ENCODE measurements around the gene CBLC. TPM values are rescaled to one million over a fixed set of nuclear protein-coding genes. Genes with fewer than 3 reads are reported as not detected.

The CBLC gene
- total and polyA plus RNA-seq, 2 donors (not counting 1 experiment from before 2014, with no cell fraction given): not detected

DNA sequence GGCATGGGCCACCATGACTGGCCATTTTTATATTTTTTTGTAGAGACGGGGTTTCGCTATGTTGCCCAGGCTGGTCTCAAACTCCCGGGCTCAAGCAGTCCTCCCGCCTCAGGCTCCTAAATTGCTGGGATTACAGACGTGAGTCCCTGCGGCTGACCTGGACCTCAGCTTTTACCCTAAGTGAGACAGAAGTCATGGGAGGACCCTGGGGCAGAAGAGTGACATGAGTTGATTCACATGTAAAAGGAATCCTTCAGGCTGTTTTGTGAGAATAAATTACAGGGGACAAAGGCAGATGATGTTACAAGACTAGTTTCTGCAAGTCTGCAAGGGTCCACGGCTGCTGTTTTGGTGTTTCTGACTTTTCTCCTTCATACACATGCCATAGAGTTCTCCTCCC, 28.6 kb downstream of the CBLC start:
- WGBS (ENCODE audit: insufficient coverage): 92% methylated on average over 5 of the region's 7 CpGs
- H3K4me2 ChIP-seq (replicated peaks; ENCODE audit: low read depth, low read length, poor library complexity, severe bottlenecking): no peak overlapping the region
- no peak overlapping the region for H3K4me3 ChIP-seq (ENCODE audit: control extremely low read depth in 1 of 5, extremely low read depth in 1 of 5, insufficient read depth in 1 of 5, low read depth in 2 of 5, low read length in 4 of 5)
- Mint-ChIP-seq H3K4me1 (peaks cover 9% of the 10 kb centered on the region), H3K4me3 (no peak overlapping the region), H3K27ac (no peak overlapping the region), H3K27me3 (peaks cover 35% of the 10 kb centered on the region), H3K9me3 (ENCODE audit: insufficient read depth) (no peaks in the 10 kb centered on the region)
- H4K20me1 ChIP-seq (ENCODE audit: control insufficient read depth, insufficient read depth, low read length, poor library complexity, severe bottlenecking): no peaks in the 10 kb centered on the region
- POLR2A ChIA-PET: no interaction called here
- H3K27me3 ChIP-seq (replicated peaks in 1 of 4; ENCODE audit: control extremely low read depth in 1 of 4, control insufficient read depth in 3 of 4, insufficient read depth in 4 of 4, low read length in 3 of 4): peaks cover 0 to 35% (median 7%) of the 10 kb centered on the region in 4 experiments
- ATAC-seq (ENCODE audit: low read depth) (no peak), DNase-seq (no peak)
- TF ChIP-seq, protein P1, sequence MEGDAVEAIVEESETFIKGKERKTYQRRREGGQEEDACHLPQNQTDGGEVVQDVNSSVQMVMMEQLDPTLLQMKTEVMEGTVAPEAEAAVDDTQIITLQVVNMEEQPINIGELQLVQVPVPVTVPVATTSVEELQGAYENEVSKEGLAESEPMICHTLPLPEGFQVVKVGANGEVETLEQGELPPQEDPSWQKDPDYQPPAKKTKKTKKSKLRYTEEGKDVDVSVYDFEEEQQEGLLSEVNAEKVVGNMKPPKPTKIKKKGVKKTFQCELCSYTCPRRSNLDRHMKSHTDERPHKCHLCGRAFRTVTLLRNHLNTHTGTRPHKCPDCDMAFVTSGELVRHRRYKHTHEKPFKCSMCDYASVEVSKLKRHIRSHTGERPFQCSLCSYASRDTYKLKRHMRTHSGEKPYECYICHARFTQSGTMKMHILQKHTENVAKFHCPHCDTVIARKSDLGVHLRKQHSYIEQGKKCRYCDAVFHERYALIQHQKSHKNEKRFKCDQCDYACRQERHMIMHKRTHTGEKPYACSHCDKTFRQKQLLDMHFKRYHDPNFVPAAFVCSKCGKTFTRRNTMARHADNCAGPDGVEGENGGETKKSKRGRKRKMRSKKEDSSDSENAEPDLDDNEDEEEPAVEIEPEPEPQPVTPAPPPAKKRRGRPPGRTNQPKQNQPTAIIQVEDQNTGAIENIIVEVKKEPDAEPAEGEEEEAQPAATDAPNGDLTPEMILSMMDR (IDR thresholded peaks at IDR 0.05): no peak
- TF ChIP-seq EZH2 (IDR thresholded peaks at IDR 0.05; ENCODE audit: borderline replicate concordance, insufficient read depth, low read depth, low read length, poor library complexity, severe bottlenecking): no peak
- H3K9me3 ChIP-seq (ENCODE audit: control extremely low read depth in 1 of 3, control insufficient read depth in 2 of 3, insufficient read depth in 1 of 3, low read length in 2 of 3): peaks cover 0 to 7% (median 0%) of the 10 kb centered on the region in 3 donors
- CTCF ChIA-PET: interaction anchor here (2.4 to 3.8 kb wide), 2 partner anchors 35 to 83 kb away, joined by 10 to 18 read pairs; no protein-coding TSS in a partner anchor
- intact Hi-C loops (cut with micrococcal nuclease): loop anchor here (10.0 kb wide), 1 partner anchor 439 kb away; the partner anchor contains the start of gene EXOC3L2
- no peaks in the 10 kb centered on the region for H3K36me3 ChIP-seq (replicated peaks in 1 of 2; ENCODE audit: control extremely low read depth in 1 of 2, control insufficient read depth in 1 of 2, extremely low read depth in 1 of 2, insufficient read depth in 2 of 2, low read length in 1 of 2)
- H3K4me1 ChIP-seq (ENCODE audit: control insufficient read depth in 2 of 2, insufficient read depth in 2 of 2, low read length in 2 of 2): peaks cover 10% of the 10 kb centered on the region in 2 donors
- H3K9ac ChIP-seq (ENCODE audit: low read length): no peak overlapping the region
- H3K79me2 ChIP-seq (ENCODE audit: control insufficient read depth, insufficient read depth, low read length): no peaks in the 10 kb centered on the region
- no peak overlapping the region for H2AFZ ChIP-seq (ENCODE audit: insufficient read depth, low read depth, low read length, poor library complexity, severe bottlenecking)
- no peak overlapping the region for H3K27ac ChIP-seq (ENCODE audit: low read length in 2 of 2)

DNA sequence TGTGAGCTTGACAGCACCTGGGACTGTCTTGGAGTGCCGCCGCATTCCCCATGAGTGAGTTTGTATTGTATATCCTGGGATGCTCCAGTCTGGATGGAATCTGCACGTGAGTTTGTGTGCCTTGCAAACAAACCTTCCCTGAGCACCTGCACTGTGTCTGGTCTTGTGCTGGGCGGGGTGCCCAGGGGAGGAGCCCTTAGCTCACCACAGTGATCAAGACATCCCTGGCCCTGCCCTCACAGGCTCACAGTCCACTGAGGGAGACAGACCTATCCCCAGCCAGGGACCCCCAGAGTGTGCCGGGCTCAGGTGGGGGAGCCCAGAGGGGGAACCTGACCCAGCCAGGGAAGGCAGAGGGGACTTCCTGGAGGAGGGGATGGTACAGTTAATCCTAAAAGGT, 29.5 kb downstream of the CBLC start:
- no peak overlapping the region for H2AFZ ChIP-seq (ENCODE audit: insufficient read depth, low read depth, low read length, poor library complexity, severe bottlenecking)
- WGBS (ENCODE audit: insufficient coverage): 87% methylated on average over 3 of the region's 5 CpGs
- peaks cover 35% of the 10 kb centered on the region for H3K27me3 Mint-ChIP-seq
- H3K27ac ChIP-seq (ENCODE audit: low read length in 2 of 2): no peak overlapping the region
- H3K27ac Mint-ChIP-seq: no peak overlapping the region
- peaks cover 0 to 7% (median 0%) of the 10 kb centered on the region in 3 donors for H3K9me3 ChIP-seq (ENCODE audit: control extremely low read depth in 1 of 3, control insufficient read depth in 2 of 3, insufficient read depth in 1 of 3, low read length in 2 of 3)
- no peak for ATAC-seq (ENCODE audit: low read depth)
- no peak overlapping the region for H3K4me3 ChIP-seq (ENCODE audit: control extremely low read depth in 1 of 5, extremely low read depth in 1 of 5, insufficient read depth in 1 of 5, low read depth in 2 of 5, low read length in 4 of 5)
- no peaks in the 10 kb centered on the region for H3K9me3 Mint-ChIP-seq (ENCODE audit: insufficient read depth)
- no peaks in the 10 kb centered on the region for H3K36me3 ChIP-seq (replicated peaks in 1 of 2; ENCODE audit: control extremely low read depth in 1 of 2, control insufficient read depth in 1 of 2, extremely low read depth in 1 of 2, insufficient read depth in 2 of 2, low read length in 1 of 2)
- peaks cover 10% of the 10 kb centered on the region in 2 donors for H3K4me1 ChIP-seq (ENCODE audit: control insufficient read depth in 2 of 2, insufficient read depth in 2 of 2, low read length in 2 of 2)
- TF ChIP-seq, protein P1 (IDR thresholded peaks at IDR 0.05): no peak
- TF ChIP-seq EZH2 (IDR thresholded peaks at IDR 0.05; ENCODE audit: borderline replicate concordance, insufficient read depth, low read depth, low read length, poor library complexity, severe bottlenecking): no peak
- CTCF ChIA-PET: interaction anchor here (0.9 to 2.4 kb wide), 4 partner anchors 12 to 82 kb away, joined by 3 to 11 read pairs (median 6); no protein-coding TSS in a partner anchor
- intact Hi-C loops (cut with micrococcal nuclease): loop anchor here (10.0 kb wide), 1 partner anchor 438 kb away; the partner anchor contains the start of gene EXOC3L2
- H3K27me3 ChIP-seq (replicated peaks in 1 of 4; ENCODE audit: control extremely low read depth in 1 of 4, control insufficient read depth in 3 of 4, insufficient read depth in 4 of 4, low read length in 3 of 4): peaks cover 0 to 35% (median 7%) of the 10 kb centered on the region in 4 experiments
- H4K20me1 ChIP-seq (ENCODE audit: control insufficient read depth, insufficient read depth, low read length, poor library complexity, severe bottlenecking): no peaks in the 10 kb centered on the region
- H3K4me3 Mint-ChIP-seq: no peak overlapping the region
- no peaks in the 10 kb centered on the region for H3K79me2 ChIP-seq (ENCODE audit: control insufficient read depth, insufficient read depth, low read length)
- H3K9ac ChIP-seq (ENCODE audit: low read length): no peak overlapping the region
- POLR2A ChIA-PET: no interaction called here
- peaks cover 9% of the 10 kb centered on the region for H3K4me1 Mint-ChIP-seq
- no peak overlapping the region for H3K4me2 ChIP-seq (replicated peaks; ENCODE audit: low read depth, low read length, poor library complexity, severe bottlenecking)
- DNase-seq: no peak

Data from B cell (primary cell).